ACHN (cell line): Measurements from ENCODE around the gene DFFB.

Experiments
- DNase-seq: peaks from one replicate; pipeline ENCODE4 v3.0.0-alpha.2; 2015
- in situ Hi-C: cut with HindIII; loops from 2 replicates; pipeline ENCODE4 v1.10.0; 2017; ENCODE audit warnings: low sequenced_read_pairs, low pct_ligation_motif_present, low pct_unique_long_range_greater_than_20kb

Gene DFFB

GRCh38 chr1:3903141-3904005 lies 46.1 kb downstream of the DFFB start:
- in situ Hi-C loops, result no loop called here
- no peak for DNase-seq

- in situ Hi-C loops, result no loop called here
- no peak for DNase-seq
Observed at GRCh38 chr1:3904006-3904842, 46.9 kb downstream of the DFFB start.

GRCh38 chr1:3904843-3905185 lies 47.5 kb downstream of the DFFB start:
- in situ Hi-C loops, result no loop called here
- DNase-seq, result no peak

GRCh38 chr1:3905266-3905952 lies 48.1 kb downstream of the DFFB start:
- no peak for DNase-seq
- in situ Hi-C loops, result no loop called here

GRCh38 chr1:3905953-3906671 lies 48.8 kb downstream of the DFFB start:
- no peak for DNase-seq
- in situ Hi-C loops, result no loop called here

- in situ Hi-C loops, result no loop called here
- DNase-seq, result no peak
Observed at GRCh38 chr1:3906672-3907020, 49.4 kb downstream of the DFFB start.

- in situ Hi-C loops, result no loop called here
- DNase-seq, result no peak
Observed at GRCh38 chr1:3907031-3907534, 49.8 kb downstream of the DFFB start.

GRCh38 chr1:3907621-3908165 lies 50.4 kb downstream of the DFFB start:
- in situ Hi-C loops, result no loop called here
- no peak for DNase-seq

- DNase-seq, result no peak
Observed at GRCh38 chr1:3908886-3909517, 51.7 kb downstream of the DFFB start.

GRCh38 chr1:3909615-3910014 lies 52.3 kb downstream of the DFFB start:
- no peak for DNase-seq
- in situ Hi-C loops, result no loop called here

More at GRCh38 chr1:3908886-3909517, 51.7 kb downstream of the DFFB start:
- in situ Hi-C loops, result no loop called here

- no peak for DNase-seq
- in situ Hi-C loops, result no loop called here
Observed at GRCh38 chr1:3910049-3910731, 52.9 kb downstream of the DFFB start.

- in situ Hi-C loops, result no loop called here
- peak; percentile 64 for DNase-seq
Observed at GRCh38 chr1:3910857-3911845, 53.9 kb downstream of the DFFB start.

- in situ Hi-C loops, result no loop called here
Observed at GRCh38 chr1:3911981-3912808, 54.9 kb downstream of the DFFB start.

GRCh38 chr1:3912809-3913685 lies 55.8 kb downstream of the DFFB start:
- DNase-seq, result no peak
- in situ Hi-C loops, result no loop called here

More at GRCh38 chr1:3911981-3912808, 54.9 kb downstream of the DFFB start:
- no peak for DNase-seq
